HG03045 (cell line): ENCODE measurements around the gene CSNK1E.

Experiments
- ATAC-seq: cut with Tn5 transposase; IDR thresholded peaks from one replicate; pipeline ENCODE4 v1.9.1; 2021; ENCODE audit warnings: mild to moderate bottlenecking, moderate library complexity; ENCODE audit not compliant: unreplicated experiment

The CSNK1E gene

GRCh38 chr22:38282397-38282796, 34.8 kb downstream of the CSNK1E start:
- no peak for ATAC-seq

GRCh38 chr22:38276166-38276565, 41.1 kb downstream of the CSNK1E start:
- no peak for ATAC-seq

- no peak for ATAC-seq
Observed at GRCh38 chr22:38273135-38273826, 44.0 kb downstream of the CSNK1E start.

- ATAC-seq = peak; percentile 74
Observed at GRCh38 chr22:38272373-38273134, 44.7 kb downstream of the CSNK1E start, which contains the start of gene TMEM184B. TSS of gene TMEM184B (minus strand) at chr22:38273010. CDS start at chr22:38247961, 25,049 bp downstream.

GRCh38 chr22:38271927-38272372, 45.3 kb downstream of the CSNK1E start:
- no peak for ATAC-seq

- ATAC-seq = no peak
Observed at GRCh38 chr22:38271101-38271500, 46.1 kb downstream of the CSNK1E start.

- ATAC-seq = no peak
Observed at GRCh38 chr22:38270091-38270992, 46.9 kb downstream of the CSNK1E start.

- ATAC-seq = no peak
Observed at GRCh38 chr22:38269466-38269865, 47.8 kb downstream of the CSNK1E start.

GRCh38 chr22:38267086-38267485, 50.1 kb downstream of the CSNK1E start:
- no peak for ATAC-seq

GRCh38 chr22:38266120-38266519, 51.1 kb downstream of the CSNK1E start:
- no peak for ATAC-seq

- ATAC-seq = no peak
Observed at GRCh38 chr22:38264322-38264843, 52.9 kb downstream of the CSNK1E start.

- ATAC-seq = no peak
Observed at GRCh38 chr22:38262051-38262795, 55.0 kb downstream of the CSNK1E start.

- no peak for ATAC-seq
Observed at GRCh38 chr22:38260761-38261681, 56.2 kb downstream of the CSNK1E start.

- ATAC-seq = no peak
Observed at GRCh38 chr22:38259370-38259769, 57.9 kb downstream of the CSNK1E start.

GRCh38 chr22:38258895-38259294, 58.3 kb downstream of the CSNK1E start:
- ATAC-seq = no peak

- no peak for ATAC-seq
Observed at GRCh38 chr22:38257650-38258250, 59.5 kb downstream of the CSNK1E start.

- no peak for ATAC-seq
Observed at GRCh38 chr22:38257181-38257580, 60.1 kb downstream of the CSNK1E start.

GRCh38 chr22:38255697-38256096, 61.5 kb downstream of the CSNK1E start:
- no peak for ATAC-seq

GRCh38 chr22:38251341-38251692, 65.9 kb downstream of the CSNK1E start:
- ATAC-seq = no peak
